DMS53 treated with DMSO at 0.1 percent for 48 hours (cell line): ENCODE data around the gene ZNF628.
A peak's percentile ranks its signal among the peaks of the same experiment; 100 is the strongest.

Source experiments
- DNase-seq: peaks from one replicate; lab custom pipeline; 2025; ENCODE audit not compliant: unreplicated experiment; lab: John Stamatoyannopoulos, UW

The ZNF628 gene

GRCh38 chr19:55527197-55528029 is 51.0 kb downstream of the ZNF628 start:
- no peak for DNase-seq

GRCh38 chr19:55528030-55528803 is 51.8 kb downstream of the ZNF628 start:
- peak; percentile 91 for DNase-seq

DNA sequence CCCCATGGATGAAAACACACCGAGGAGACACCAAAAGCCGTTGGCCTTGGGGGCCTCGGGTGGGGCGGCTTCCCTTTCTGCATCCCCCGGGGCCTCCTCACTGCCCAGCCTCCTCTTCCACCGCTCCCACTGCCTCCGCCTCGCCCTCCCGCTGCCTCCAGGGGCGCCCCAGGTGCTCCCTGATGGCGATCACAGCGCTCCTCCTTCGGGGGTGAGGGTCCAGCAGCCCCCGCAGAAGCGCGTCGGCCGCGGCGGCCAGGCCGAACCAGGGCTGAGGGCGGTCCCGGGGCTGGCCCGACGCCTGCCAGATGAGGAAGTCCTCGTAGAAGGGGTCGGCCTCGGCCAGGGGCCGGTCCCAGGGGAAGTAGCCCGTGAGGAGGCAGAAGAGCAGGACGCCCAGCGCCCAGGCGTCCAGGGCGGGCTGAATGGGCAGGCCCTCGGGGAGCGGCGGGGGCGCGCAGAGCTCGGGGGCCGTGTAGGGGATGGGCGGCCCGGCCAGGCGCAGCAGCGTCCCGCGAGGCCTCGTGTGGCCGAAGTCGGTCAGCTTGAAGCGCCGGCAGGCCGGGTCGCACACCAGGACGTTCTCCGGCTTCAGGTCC is 53.3 kb downstream of the ZNF628 start:
- DNase-seq = no peak

DNA sequence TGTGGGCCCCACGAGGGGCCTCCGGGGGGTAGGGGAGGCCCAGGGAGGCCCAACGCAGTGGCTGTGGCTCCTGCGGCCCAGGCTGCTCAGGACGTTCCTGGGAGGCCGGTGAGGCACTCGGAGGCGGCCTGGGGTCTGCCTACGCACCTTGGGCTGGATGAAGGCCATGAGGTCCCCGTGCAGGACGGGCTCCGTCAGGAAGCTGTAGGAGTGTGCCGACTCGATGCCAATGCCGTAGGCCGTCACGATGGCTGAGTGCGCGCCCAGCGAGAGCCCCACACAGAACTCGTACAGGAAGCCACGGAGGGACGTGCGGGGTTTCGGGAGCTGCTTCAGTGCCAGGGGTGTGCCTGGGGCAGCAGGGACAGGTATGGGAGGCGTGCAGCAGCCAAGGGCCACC is 54.6 kb downstream of the ZNF628 start:
- DNase-seq = no peak
